ENCODE measurements around the gene IFNL4. TPM values are rescaled to one million over a fixed set of nuclear protein-coding genes. Genes with fewer than 3 reads are reported as not detected.
"Not testable (repeated sequence)": the region's sequence is repeated elsewhere in the genome, so short reads cannot be mapped to it uniquely, and the experiment has no call there.

Gene IFNL4
- total and polyA plus RNA-seq, 9 of the 15 experiments (the other 6 are each of a cell fraction or from before 2014, with no cell fraction given): not detected

- in situ Hi-C loops (cut with MboI) (no loop called here), intact Hi-C loops (cut with micrococcal nuclease) (no loop called here)
- BruUV-seq (replicated peaks): no TSS peak
- Histone ChIP-seq H3K27me3 (ENCODE audit: control insufficient read depth in 2 of 2, insufficient read depth in 2 of 2, low read length in 2 of 2) (peaks cover 0 to 3% of the 10 kb centered on the region in 2 experiments; a peak in 2 of 5 replicates), H3K36me3 (ENCODE audit: control insufficient read depth, insufficient read depth, low read length) (no peaks in the 10 kb centered on the region), H3K79me2 (ENCODE audit: control insufficient read depth, insufficient read depth, low read length) (no peaks in the 10 kb centered on the region), H3K9me1 (ENCODE audit: control insufficient read depth, insufficient read depth, low read length) (no peaks in the 10 kb centered on the region), H2AFZ (ENCODE audit: low read depth, low read length) (no peak overlapping the region), H3K9ac (ENCODE audit: insufficient read depth in 1 of 2, low read depth in 2 of 2, low read length in 2 of 2) (no peak overlapping the region), H3K4me1 (replicated peaks in 1 of 2; ENCODE audit: control insufficient read depth in 2 of 2, insufficient read depth in 2 of 2, low read length in 2 of 2) (peaks cover 0 to 9% of the 10 kb centered on the region in 2 experiments; a peak in 2 of 5 replicates), H4K20me1 (replicated peaks; ENCODE audit: control insufficient read depth, insufficient read depth, low read length) (no peaks in the 10 kb centered on the region), H3K4me3 (no peak overlapping the region), H3K27ac (ENCODE audit: extremely low read depth, low read depth, low read length) (no peak overlapping the region), H3K9me3 (replicated peaks; ENCODE audit: control insufficient read depth, insufficient read depth, low read depth, low read length) (no peaks in the 10 kb centered on the region), H3K4me2 (ENCODE audit: insufficient read depth, low read length) (no peak overlapping the region)
- 19% methylated on average over 9 of the region's 9 CpGs for WGBS (ENCODE audit: insufficient coverage, low coverage, missing lambda C conversion rate)
- ATAC-seq (no peak), DNase-seq (ENCODE audit: extremely low read depth in 1 of 4, low spot score in 3 of 4) (no peak), FAIRE-seq (no peak)
- CTCF ChIA-PET (ENCODE audit: low intra/inter-chr PET ratio): no interaction called here
- peak; percentile 94 for TF ChIP-seq ZKSCAN3 (CRISPR knock-in tag; IDR thresholded peaks at IDR 0.05)
- no peak for TF ChIP-seq MAFG (tag; conservative IDR thresholded peaks at IDR 0.05)
- 0 out of 4 replicates have a peak, but pooled peaks of 1 of the 2 experiments have one; percentile 36 for TF ChIP-seq TRIM24 (IDR thresholded peaks at IDR 0.05)
- POLR2A ChIA-PET: no interaction called here
Measured at GRCh38 chr19:39270036-39270871, 21.6 kb upstream of the IFNL4 start.

- BruUV-seq (replicated peaks); FAIRE-seq; H3K9me3 ChIP-seq (replicated peaks; ENCODE audit: control insufficient read depth, insufficient read depth, low read depth, low read length); intact Hi-C loops (cut with micrococcal nuclease); CTCF ChIA-PET (ENCODE audit: low intra/inter-chr PET ratio); H2AFZ ChIP-seq (ENCODE audit: low read depth, low read length); DNase-seq (ENCODE audit: extremely low read depth in 1 of 4, low spot score in 3 of 4); H3K4me3 ChIP-seq; H3K4me2 ChIP-seq (ENCODE audit: insufficient read depth, low read length); H3K27me3 ChIP-seq (ENCODE audit: control insufficient read depth in 2 of 2, insufficient read depth in 2 of 2, low read length in 2 of 2); H3K36me3 ChIP-seq (ENCODE audit: control insufficient read depth, insufficient read depth, low read length); ATAC-seq; H3K9me1 ChIP-seq (ENCODE audit: control insufficient read depth, insufficient read depth, low read length); H3K79me2 ChIP-seq (ENCODE audit: control insufficient read depth, insufficient read depth, low read length); H4K20me1 ChIP-seq (replicated peaks; ENCODE audit: control insufficient read depth, insufficient read depth, low read length); H3K27ac ChIP-seq (ENCODE audit: extremely low read depth, low read depth, low read length); POLR2A ChIA-PET; H3K9ac ChIP-seq (ENCODE audit: insufficient read depth in 1 of 2, low read depth in 2 of 2, low read length in 2 of 2); in situ Hi-C loops (cut with MboI): not testable (repeated sequence)
- WGBS (ENCODE audit: insufficient coverage, low coverage, missing lambda C conversion rate): no CpG with 5 or more reads among the region's 10 CpGs
- H3K4me1 ChIP-seq (replicated peaks in 1 of 2; ENCODE audit: control insufficient read depth in 2 of 2, insufficient read depth in 2 of 2, low read length in 2 of 2): peaks cover 0 to 16% of the 10 kb centered on the region in 2 experiments; a peak in 2 of 5 replicates
Measured at GRCh38 chr19:39269369-39269768, 20.7 kb upstream of the IFNL4 start.

All from K562 (cell line).